ENCODE measurements around the gene STK4.

Gene STK4

GRCh38 chr20:45087814-45088213 is 121.5 kb downstream of the STK4 start:
- Histone ChIP-seq H3K27ac (no peak overlapping the region), H3K27me3 (no peaks in the 10 kb centered on the region), H3K9me3 (no peaks in the 10 kb centered on the region), H3K4me1 (ENCODE audit: control insufficient read depth in 1 of 2, insufficient read depth in 1 of 2, low read depth in 1 of 2, low read length in 1 of 2) (no peaks in the 10 kb centered on the region), H3K36me3 (peaks cover 95% of the 10 kb centered on the region), H3K4me3 (ENCODE audit: low read depth in 1 of 2, low read length in 1 of 2) (no peak overlapping the region)
- TF ChIP-seq CTCF (IDR thresholded peaks at IDR 0.05) = no peak

- no peak overlapping the region for H3K27ac ChIP-seq
- no peak overlapping the region for H3K4me3 ChIP-seq (ENCODE audit: low read depth in 1 of 2, low read length in 1 of 2)
Measured at GRCh38 chr20:45088247-45088646, 121.9 kb downstream of the STK4 start.

GRCh38 chr20:45090481-45090880 is 124.2 kb downstream of the STK4 start:
- no peaks in the 10 kb centered on the region for H3K9me3 ChIP-seq
- no peaks in the 10 kb centered on the region for H3K27me3 ChIP-seq
- no peak overlapping the region for H3K4me3 ChIP-seq (ENCODE audit: low read depth in 1 of 2, low read length in 1 of 2)
- H3K36me3 ChIP-seq = peaks cover 90% of the 10 kb centered on the region
- no peak for TF ChIP-seq CTCF (IDR thresholded peaks at IDR 0.05)
- no peak overlapping the region for H3K27ac ChIP-seq
- H3K4me1 ChIP-seq (ENCODE audit: control insufficient read depth in 1 of 2, insufficient read depth in 1 of 2, low read depth in 1 of 2, low read length in 1 of 2) = no peaks in the 10 kb centered on the region

More at GRCh38 chr20:45088247-45088646, 121.9 kb downstream of the STK4 start:
- TF ChIP-seq CTCF (IDR thresholded peaks at IDR 0.05) = no peak
- H3K9me3 ChIP-seq = no peaks in the 10 kb centered on the region
- no peaks in the 10 kb centered on the region for H3K4me1 ChIP-seq (ENCODE audit: control insufficient read depth in 1 of 2, insufficient read depth in 1 of 2, low read depth in 1 of 2, low read length in 1 of 2)
- H3K36me3 ChIP-seq = peaks cover 95% of the 10 kb centered on the region
- no peaks in the 10 kb centered on the region for H3K27me3 ChIP-seq

GRCh38 chr20:45091366-45091765 is 125.1 kb downstream of the STK4 start:
- TF ChIP-seq CTCF (IDR thresholded peaks at IDR 0.05) = no peak
- Histone ChIP-seq H3K36me3 (peaks cover 81% of the 10 kb centered on the region), H3K27ac (no peak overlapping the region), H3K27me3 (peaks cover 4% of the 10 kb centered on the region), H3K9me3 (no peaks in the 10 kb centered on the region), H3K4me3 (ENCODE audit: low read depth in 1 of 2, low read length in 1 of 2) (no peak overlapping the region), H3K4me1 (ENCODE audit: control insufficient read depth in 1 of 2, insufficient read depth in 1 of 2, low read depth in 1 of 2, low read length in 1 of 2) (no peaks in the 10 kb centered on the region)

- Histone ChIP-seq H3K27ac (no peak overlapping the region), H3K4me1 (ENCODE audit: control insufficient read depth in 1 of 2, insufficient read depth in 1 of 2, low read depth in 1 of 2, low read length in 1 of 2) (peaks cover 4 to 5% of the 10 kb centered on the region in 2 experiments), H3K27me3 (peaks cover 20% of the 10 kb centered on the region), H3K4me3 (ENCODE audit: low read depth in 1 of 2, low read length in 1 of 2) (no peak overlapping the region), H3K36me3 (peaks cover 65% of the 10 kb centered on the region), H3K9me3 (no peaks in the 10 kb centered on the region)
- TF ChIP-seq CTCF (IDR thresholded peaks at IDR 0.05) = no peak
Measured at GRCh38 chr20:45092898-45093297, 126.6 kb downstream of the STK4 start.

- Histone ChIP-seq H3K27ac (no peak overlapping the region), H3K4me3 (ENCODE audit: low read depth in 1 of 2, low read length in 1 of 2) (no peak overlapping the region), H3K27me3 (peaks cover 33% of the 10 kb centered on the region), H3K9me3 (no peaks in the 10 kb centered on the region), H3K36me3 (peaks cover 54% of the 10 kb centered on the region), H3K4me1 (ENCODE audit: control insufficient read depth in 1 of 2, insufficient read depth in 1 of 2, low read depth in 1 of 2, low read length in 1 of 2) (peaks cover 9 to 13% of the 10 kb centered on the region in 2 experiments)
- TF ChIP-seq CTCF (IDR thresholded peaks at IDR 0.05) = no peak
Measured at GRCh38 chr20:45094201-45094600, 127.9 kb downstream of the STK4 start.

Data from neutrophil (primary cell).